Choroid plexus epithelial cell (primary cell): ENCODE measurements around the gene HMOX2.

Experiments used
- DNase-seq: peaks from one replicate; pipeline ENCODE4 v3.0.0-alpha.2; 2010; ENCODE audit warnings: low read depth
- H3K4me3 ChIP-seq: 2 replicates; pipeline ENCODE4 v1.5.1; 2011; ENCODE audit warnings: low read depth, mild to moderate bottlenecking, control low read depth, low read length, moderate library complexity
- TF ChIP-seq, protein P1 (sequence below): conservative IDR thresholded peaks from 2 replicates; pipeline ENCODE4 v1.5.1; 2011; ENCODE audit warnings: low read depth, mild to moderate bottlenecking, control low read depth, inconsistent platforms, low read length, moderate library complexity

The HMOX2 gene

GRCh38 chr16:4475880-4476788 is at the start of gene HMOX2:
TSS of gene HMOX2 (plus strand) at chr16:4476398. CDS start at chr16:4505525, 29,127 bp downstream.
- TF ChIP-seq, protein P1, sequence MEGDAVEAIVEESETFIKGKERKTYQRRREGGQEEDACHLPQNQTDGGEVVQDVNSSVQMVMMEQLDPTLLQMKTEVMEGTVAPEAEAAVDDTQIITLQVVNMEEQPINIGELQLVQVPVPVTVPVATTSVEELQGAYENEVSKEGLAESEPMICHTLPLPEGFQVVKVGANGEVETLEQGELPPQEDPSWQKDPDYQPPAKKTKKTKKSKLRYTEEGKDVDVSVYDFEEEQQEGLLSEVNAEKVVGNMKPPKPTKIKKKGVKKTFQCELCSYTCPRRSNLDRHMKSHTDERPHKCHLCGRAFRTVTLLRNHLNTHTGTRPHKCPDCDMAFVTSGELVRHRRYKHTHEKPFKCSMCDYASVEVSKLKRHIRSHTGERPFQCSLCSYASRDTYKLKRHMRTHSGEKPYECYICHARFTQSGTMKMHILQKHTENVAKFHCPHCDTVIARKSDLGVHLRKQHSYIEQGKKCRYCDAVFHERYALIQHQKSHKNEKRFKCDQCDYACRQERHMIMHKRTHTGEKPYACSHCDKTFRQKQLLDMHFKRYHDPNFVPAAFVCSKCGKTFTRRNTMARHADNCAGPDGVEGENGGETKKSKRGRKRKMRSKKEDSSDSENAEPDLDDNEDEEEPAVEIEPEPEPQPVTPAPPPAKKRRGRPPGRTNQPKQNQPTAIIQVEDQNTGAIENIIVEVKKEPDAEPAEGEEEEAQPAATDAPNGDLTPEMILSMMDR, result peak; percentile 27
- DNase-seq, result peak; percentile 92
- H3K4me3 ChIP-seq, result peak within 1 kb of the TSS; percentile 97

DNA sequence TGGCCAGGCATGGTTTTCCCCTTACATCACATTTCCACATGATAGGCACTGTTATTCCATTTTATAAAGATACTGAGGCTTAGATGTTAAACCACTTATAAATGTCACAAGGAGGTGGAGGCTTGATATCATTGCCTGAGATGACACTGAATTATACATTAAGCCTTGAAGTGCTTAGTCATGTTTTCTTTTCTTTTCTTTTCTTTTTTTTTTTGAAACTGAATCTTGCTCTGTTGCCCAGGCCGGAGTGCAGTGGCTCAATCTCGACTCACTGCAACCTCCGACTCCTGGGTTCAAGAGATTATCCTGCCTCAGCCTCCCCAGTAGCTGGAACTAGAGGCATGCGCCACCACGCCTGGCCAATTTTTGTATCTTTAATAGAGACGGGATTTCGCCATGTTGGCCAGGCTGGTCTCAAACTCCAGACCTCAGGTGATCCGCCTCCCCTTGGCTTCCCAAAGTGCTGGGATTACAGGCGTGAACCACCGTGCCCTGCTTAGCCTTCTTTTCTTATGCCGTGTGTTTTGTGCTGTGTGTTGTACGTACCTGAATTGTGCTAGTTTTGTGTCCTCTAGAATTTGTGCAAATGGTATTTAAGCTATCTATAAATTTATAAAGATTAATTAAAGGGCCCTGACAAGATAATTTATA is 49.4 kb upstream of the HMOX2 start:
- TF ChIP-seq, protein P1, result no peak
- DNase-seq, result no peak
- peak overlapping the region; percentile 70 for H3K4me3 ChIP-seq

- no peak overlapping the region for H3K4me3 ChIP-seq
- DNase-seq, result no peak
- TF ChIP-seq, protein P1, result no peak
Observed at GRCh38 chr16:4428500-4428899, 47.7 kb upstream of the HMOX2 start.

- no peak for DNase-seq
- no peak overlapping the region for H3K4me3 ChIP-seq
- TF ChIP-seq, protein P1, result no peak
Observed at GRCh38 chr16:4431023-4431422, 45.2 kb upstream of the HMOX2 start.

GRCh38 chr16:4433228-4433627 is 43.0 kb upstream of the HMOX2 start:
- DNase-seq, result no peak
- no peak overlapping the region for H3K4me3 ChIP-seq
- TF ChIP-seq, protein P1, result no peak

DNA sequence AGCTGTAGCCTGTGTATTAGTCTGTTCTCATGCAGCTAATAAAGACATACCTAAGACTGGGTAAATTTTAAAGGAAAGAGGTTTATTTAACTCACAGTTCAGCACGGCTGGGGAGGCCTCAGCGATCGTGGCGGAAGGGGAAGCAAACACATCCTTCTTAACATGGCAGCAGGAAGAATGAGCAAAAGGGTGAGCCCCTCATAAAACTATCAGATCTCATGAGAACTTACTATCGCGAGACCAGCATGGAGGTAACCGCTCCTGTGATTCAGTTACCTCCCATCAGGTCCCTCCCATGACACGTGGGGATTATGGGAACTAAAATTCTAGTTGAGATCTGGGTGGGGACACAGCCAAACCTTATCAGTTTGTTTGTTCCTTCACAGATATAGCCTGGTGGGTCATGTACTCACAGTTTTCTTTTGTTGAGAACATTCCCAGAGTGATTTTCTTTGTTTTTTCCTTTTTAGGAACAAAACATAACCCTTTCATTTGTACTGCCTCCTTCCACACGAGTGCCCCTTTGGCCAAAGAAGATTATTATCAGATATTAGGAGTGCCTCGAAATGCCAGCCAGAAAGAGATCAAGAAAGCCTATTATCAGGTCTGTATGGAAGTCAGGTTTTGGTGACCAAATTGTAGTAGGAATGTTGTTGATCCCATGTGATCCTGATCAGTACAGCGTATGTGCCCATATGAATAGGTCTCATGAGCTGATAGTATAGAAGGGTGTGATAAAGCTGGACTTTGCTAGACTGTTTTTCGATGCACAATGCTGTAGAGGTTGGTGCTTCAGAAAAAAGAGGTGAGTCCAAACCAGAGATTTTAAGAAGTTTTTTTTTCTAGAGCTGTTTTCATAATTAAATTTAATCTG is 42.0 kb upstream of the HMOX2 start:
- TF ChIP-seq, protein P1, result no peak
- H3K4me3 ChIP-seq, result no peak overlapping the region
- DNase-seq, result no peak
